MCF 10A (cell line): Measurements from ENCODE around the gene MARCHF6. TPM values are rescaled to one million over a fixed set of nuclear protein-coding genes. Genes with fewer than 3 reads are reported as not detected.
A peak's percentile ranks its signal among the peaks of the same experiment; 100 is the strongest.

Experiments
- BruUV-seq: library from RNA; stranded (reverse); fragments of 400-500 nt; replicated peaks from 2 replicates; lab custom pipeline; 2021; lab: Mats Ljungman, UMichigan
- CTCF ChIA-PET: fragments of 300-600 bp; sonication (Branson Sonifier 250); formaldehyde crosslinking; extraction: SDS; loops from one replicate; lab custom pipeline; 2021; ENCODE audit warnings: antibody characterized with exemption, inconsistent platforms; lab: Yijun Ruan, JAX
- POLR2A ChIA-PET: fragments of 300-600, 350-650 bp; sonication (Branson Sonifier 250); formaldehyde crosslinking; extraction: SDS; loops from one replicate; lab custom pipeline; 2020; ENCODE audit warnings: antibody characterized with exemption, inconsistent platforms; lab: Yijun Ruan, JAX
- DNase-seq: peaks from one replicate; pipeline ENCODE4 v3.0.0-alpha.2; 2018; ENCODE audit not compliant: unreplicated experiment
- H3K27ac Mint-ChIP-seq: one replicate; pipeline ENCODE4 v1.8.0; 2022; ENCODE audit warnings: mild to moderate bottlenecking, low read depth, mixed read lengths; ENCODE audit not compliant: unreplicated experiment
- H3K27me3 Mint-ChIP-seq: one replicate; pipeline ENCODE4 v1.8.0; 2022; ENCODE audit warnings: mixed read lengths; ENCODE audit not compliant: insufficient read depth, unreplicated experiment
- H3K36me3 Mint-ChIP-seq: one replicate; pipeline ENCODE4 v1.8.0; 2022; ENCODE audit warnings: mild to moderate bottlenecking, moderate library complexity, mixed read lengths; ENCODE audit not compliant: insufficient read depth, unreplicated experiment
- H3K4me1 Mint-ChIP-seq: one replicate; pipeline ENCODE4 v1.8.0; 2022; ENCODE audit warnings: mixed read lengths; ENCODE audit not compliant: insufficient read depth, unreplicated experiment
- H3K4me3 Mint-ChIP-seq: one replicate; pipeline ENCODE4 v1.8.0; 2022; ENCODE audit warnings: mild to moderate bottlenecking, moderate library complexity, mixed read lengths; ENCODE audit not compliant: unreplicated experiment
- H3K9me3 Mint-ChIP-seq: one replicate; pipeline ENCODE4 v1.8.0; 2022; ENCODE audit warnings: mixed read lengths; ENCODE audit not compliant: unreplicated experiment
- intact Hi-C: fragments of 100-400 bp; cut with micrococcal nuclease; formaldehyde crosslinking; loops from 2 replicates; pipeline ENCODE4 v1.14.1; 2022
- total RNA-seq: library from RNA; stranded (reverse); gene quantifications from 2 replicates; pipeline ENCODE4 v1.2.3, GENCODE V29; 2022
- TF ChIP-seq, protein P1 (sequence below): fragments of 200-600 bp; IDR thresholded peaks from one replicate; pipeline ENCODE4 v1.8.0; 2022; ENCODE audit warnings: antibody characterized with exemption, mild to moderate bottlenecking; ENCODE audit not compliant: unreplicated experiment

MARCHF6 gene
- total RNA-seq, 1 experiment from 2014 or later, result 118 TPM

DNA sequence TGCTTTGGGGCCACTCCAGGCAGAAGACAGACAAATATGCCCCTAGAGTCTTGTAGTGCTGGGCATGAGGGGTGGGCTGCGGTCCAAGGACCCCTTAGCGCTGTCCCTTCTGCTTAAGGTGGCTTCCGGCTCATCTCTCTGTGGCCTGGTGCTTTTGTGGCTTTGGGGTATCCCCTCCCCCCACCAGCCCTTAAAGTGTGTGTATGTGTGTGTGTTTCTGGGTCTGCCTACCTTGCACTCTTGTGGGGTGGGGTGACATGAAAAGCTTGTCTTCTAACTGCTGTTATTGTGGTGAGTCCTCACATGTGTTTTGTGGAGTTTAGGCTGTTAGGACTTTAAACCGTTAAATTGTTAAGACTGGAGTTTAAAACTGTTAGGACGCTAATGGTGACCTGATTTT is 23.6 kb downstream of the MARCHF6 start:
- ChIA-PET CTCF (interaction anchor here (0.7 to 2.3 kb wide), 2 partner anchors 9 to 93 kb away, joined by 3 to 8 read pairs; no protein-coding TSS in a partner anchor), POLR2A (interaction anchor here (1.4 to 4.3 kb wide), 3 partner anchors 10 to 24 kb away, joined by 3 to 22 read pairs (median 21); partner anchors contain the start of gene MARCHF6)
- BruUV-seq, result no TSS peak
- no peak for DNase-seq
- TF ChIP-seq, protein P1, sequence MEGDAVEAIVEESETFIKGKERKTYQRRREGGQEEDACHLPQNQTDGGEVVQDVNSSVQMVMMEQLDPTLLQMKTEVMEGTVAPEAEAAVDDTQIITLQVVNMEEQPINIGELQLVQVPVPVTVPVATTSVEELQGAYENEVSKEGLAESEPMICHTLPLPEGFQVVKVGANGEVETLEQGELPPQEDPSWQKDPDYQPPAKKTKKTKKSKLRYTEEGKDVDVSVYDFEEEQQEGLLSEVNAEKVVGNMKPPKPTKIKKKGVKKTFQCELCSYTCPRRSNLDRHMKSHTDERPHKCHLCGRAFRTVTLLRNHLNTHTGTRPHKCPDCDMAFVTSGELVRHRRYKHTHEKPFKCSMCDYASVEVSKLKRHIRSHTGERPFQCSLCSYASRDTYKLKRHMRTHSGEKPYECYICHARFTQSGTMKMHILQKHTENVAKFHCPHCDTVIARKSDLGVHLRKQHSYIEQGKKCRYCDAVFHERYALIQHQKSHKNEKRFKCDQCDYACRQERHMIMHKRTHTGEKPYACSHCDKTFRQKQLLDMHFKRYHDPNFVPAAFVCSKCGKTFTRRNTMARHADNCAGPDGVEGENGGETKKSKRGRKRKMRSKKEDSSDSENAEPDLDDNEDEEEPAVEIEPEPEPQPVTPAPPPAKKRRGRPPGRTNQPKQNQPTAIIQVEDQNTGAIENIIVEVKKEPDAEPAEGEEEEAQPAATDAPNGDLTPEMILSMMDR, result no peak
- Mint-ChIP-seq H3K4me1 (peaks cover 22% of the 10 kb centered on the region), H3K4me3 (no peak overlapping the region), H3K27ac (no peak overlapping the region), H3K27me3 (no peaks in the 10 kb centered on the region), H3K9me3 (no peaks in the 10 kb centered on the region), H3K36me3 (peaks cover 45% of the 10 kb centered on the region)
- intact Hi-C loops, result no loop called here

- Mint-ChIP-seq H3K27ac (no peak overlapping the region), H3K27me3 (no peaks in the 10 kb centered on the region), H3K4me3 (no peak overlapping the region), H3K4me1 (peaks cover 5% of the 10 kb centered on the region), H3K9me3 (no peaks in the 10 kb centered on the region), H3K36me3 (peaks cover 72% of the 10 kb centered on the region)
- ChIA-PET POLR2A (interaction anchor here (1.1 to 1.8 kb wide), 2 partner anchors 28 to 36 kb away, joined by 3 to 4 read pairs; partner anchors contain the start of gene MARCHF6), CTCF (interaction anchor here (0.6 to 3.6 kb wide), 5 partner anchors 11 to 98 kb away, joined by 3 to 11 read pairs (median 3); no protein-coding TSS in a partner anchor)
- intact Hi-C loops, result no loop called here
- TF ChIP-seq, protein P1, result no peak
- no peak for DNase-seq
- no TSS peak for BruUV-seq
These were observed 28.3 kb downstream of the MARCHF6 start for GRCh38 chr5:10381803-10382202.

GRCh38 chr5:10384483-10384882 is 31.0 kb downstream of the MARCHF6 start:
- no peaks in the 10 kb centered on the region for H3K9me3 Mint-ChIP-seq
- POLR2A ChIA-PET, result interaction anchor here (0.7 kb wide), 1 partner anchor 11 kb away, joined by 3 read pairs; no protein-coding TSS in a partner anchor
- DNase-seq, result no peak
- TF ChIP-seq, protein P1, result no peak
- BruUV-seq, result no TSS peak
- CTCF ChIA-PET, result interaction anchor here (2.1 kb wide), 1 partner anchor 101 kb away, joined by 8 read pairs; no protein-coding TSS in a partner anchor
- H3K27ac Mint-ChIP-seq, result no peak overlapping the region
- no peak overlapping the region for H3K4me3 Mint-ChIP-seq
- H3K4me1 Mint-ChIP-seq, result no peaks in the 10 kb centered on the region
- H3K27me3 Mint-ChIP-seq, result no peaks in the 10 kb centered on the region
- peaks cover 72% of the 10 kb centered on the region for H3K36me3 Mint-ChIP-seq
- intact Hi-C loops, result no loop called here

DNA sequence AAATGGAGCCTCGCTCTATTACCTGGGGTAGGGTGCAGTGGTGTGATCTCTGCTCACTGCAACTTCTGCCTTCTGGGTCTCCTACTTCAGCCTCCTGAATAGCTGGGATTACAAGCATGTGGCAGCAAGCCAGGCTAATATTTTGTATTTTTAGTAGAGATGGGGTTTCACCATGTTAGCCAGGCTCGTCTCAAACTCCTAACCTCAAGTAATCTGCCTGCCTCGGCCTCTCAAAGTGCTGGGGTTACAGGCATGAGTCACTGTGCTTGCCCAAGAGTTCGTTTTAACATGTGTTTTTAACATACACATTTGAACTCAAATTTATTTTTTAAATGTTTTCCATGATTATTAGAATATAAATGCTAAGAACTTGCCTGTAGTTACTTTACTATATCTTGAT is 34.2 kb downstream of the MARCHF6 start:
- Mint-ChIP-seq H3K4me1 (no peaks in the 10 kb centered on the region), H3K27me3 (no peaks in the 10 kb centered on the region), H3K27ac (no peak overlapping the region), H3K9me3 (no peaks in the 10 kb centered on the region), H3K36me3 (peaks cover 77% of the 10 kb centered on the region), H3K4me3 (no peak overlapping the region)
- POLR2A ChIA-PET, result interaction anchor here (0.7 to 2.5 kb wide), 7 partner anchors 10 to 138 kb away, joined by 3 to 12 read pairs (median 4); partner anchors contain the start of genes ATPSCKMT, CCT5 and MARCHF6
- TF ChIP-seq, protein P1, result no peak
- intact Hi-C loops, result no loop called here
- CTCF ChIA-PET, result interaction anchor here (0.6 to 0.8 kb wide), 2 partner anchors 36 to 93 kb away, joined by 4 to 5 read pairs; no protein-coding TSS in a partner anchor
- no TSS peak for BruUV-seq
- peak; percentile 76 for DNase-seq
